Fibroblast of lung (primary cell): Measurements from ENCODE around the gene USP24.

Source experiments
- CTCF ChIP-seq, 2 donors: IDR thresholded peaks in 1 of 2; conservative IDR thresholded peaks in 1 of 2; 1 replicate in 1 of 2; 2 replicates in 1 of 2; pipeline ENCODE4 v1.5.1; 2011 to 2012; ENCODE audit warnings: low read length in 2 of 2, control low read depth in 1 of 2, inconsistent platforms in 1 of 2, low read depth in 1 of 2, mild to moderate bottlenecking in 1 of 2
- EZH2 ChIP-seq: IDR thresholded peaks from 2 replicates; pipeline ENCODE4 v1.5.1; 2012; ENCODE audit warnings: low read length, control low read depth, mild to moderate bottlenecking; ENCODE audit errors: missing control alignments

- no peak for TF ChIP-seq CTCF (conservative IDR thresholded peaks at IDR 0.05 in 1 of 2, IDR thresholded peaks at IDR 0.05 in 1 of 2; ENCODE audit: low read depth in 1 of 2, low read length in 2 of 2)
- no peak for TF ChIP-seq EZH2
Measured at GRCh38 chr1:55118651-55119329, 96.4 kb downstream of the USP24 start.
